Ishikawa (cell line): ENCODE data around the gene SDF2L1.

Experiments
- EP300 ChIP-seq: IDR thresholded peaks from 2 replicates; pipeline ENCODE4 v1.6.1; 2012; ENCODE audit warnings: borderline replicate concordance
- FOXM1 ChIP-seq: IDR thresholded peaks from 2 replicates; pipeline ENCODE4 v1.6.1; 2012; ENCODE audit warnings: low read depth, borderline replicate concordance
- NFIC ChIP-seq: IDR thresholded peaks from 2 replicates; pipeline ENCODE4 v1.6.1; 2012
- RAD21 ChIP-seq: IDR thresholded peaks from 2 replicates; pipeline ENCODE4 v1.6.1; 2012; ENCODE audit warnings: low read depth
- TF ChIP-seq, protein P1 (sequence below): IDR thresholded peaks from 2 replicates; pipeline ENCODE4 v1.6.1; 2012
- TF ChIP-seq, protein P2 (sequence below): IDR thresholded peaks from 2 replicates; pipeline ENCODE4 v1.6.1; 2012; ENCODE audit warnings: low read depth, mild to moderate bottlenecking

DNA sequence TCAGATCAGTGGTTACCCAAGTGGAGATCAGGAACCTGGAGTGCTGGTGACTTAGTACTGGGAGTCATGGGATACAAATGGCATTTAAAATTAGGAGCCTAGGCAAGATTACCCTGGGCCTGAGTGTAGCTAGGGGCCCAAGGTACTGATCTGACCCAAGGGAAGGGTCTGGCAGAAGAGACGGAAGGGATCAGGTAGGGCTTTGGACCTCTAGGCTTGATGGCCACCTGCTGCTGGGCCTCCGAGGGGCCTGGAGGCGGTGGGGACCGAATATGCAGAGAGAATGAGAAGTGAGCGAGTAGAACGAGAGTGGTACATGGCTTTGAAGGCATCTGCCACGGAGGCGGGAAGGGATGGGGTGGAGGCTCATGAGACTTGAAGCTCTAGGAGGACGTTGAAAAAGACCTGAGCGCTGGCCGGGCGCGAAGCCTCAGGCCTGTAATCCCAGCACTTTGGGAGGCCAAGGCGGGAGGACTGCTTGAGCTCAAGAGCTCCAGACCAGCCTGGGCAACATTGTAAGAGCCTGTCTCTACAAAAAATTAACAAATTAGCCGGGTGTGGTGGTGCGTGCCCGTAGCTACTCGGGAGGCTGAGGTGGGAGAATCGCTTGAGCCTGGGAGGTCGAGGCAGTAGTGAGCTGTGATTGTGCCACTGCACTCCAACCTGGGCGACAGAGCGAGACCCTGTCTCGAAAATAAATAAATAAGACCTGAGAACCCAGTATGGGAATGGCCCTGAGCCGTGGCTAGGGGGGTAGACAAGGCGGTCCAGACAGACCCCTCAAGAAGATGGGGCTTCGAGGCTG, 23.1 kb downstream of the SDF2L1 start:
- TF ChIP-seq, protein P1, sequence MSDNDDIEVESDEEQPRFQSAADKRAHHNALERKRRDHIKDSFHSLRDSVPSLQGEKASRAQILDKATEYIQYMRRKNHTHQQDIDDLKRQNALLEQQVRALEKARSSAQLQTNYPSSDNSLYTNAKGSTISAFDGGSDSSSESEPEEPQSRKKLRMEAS, result no peak
- TF ChIP-seq NFIC, result no peak
- TF ChIP-seq RAD21, result no peak
- no peak for TF ChIP-seq EP300
- TF ChIP-seq FOXM1, result no peak
- TF ChIP-seq, protein P2, sequence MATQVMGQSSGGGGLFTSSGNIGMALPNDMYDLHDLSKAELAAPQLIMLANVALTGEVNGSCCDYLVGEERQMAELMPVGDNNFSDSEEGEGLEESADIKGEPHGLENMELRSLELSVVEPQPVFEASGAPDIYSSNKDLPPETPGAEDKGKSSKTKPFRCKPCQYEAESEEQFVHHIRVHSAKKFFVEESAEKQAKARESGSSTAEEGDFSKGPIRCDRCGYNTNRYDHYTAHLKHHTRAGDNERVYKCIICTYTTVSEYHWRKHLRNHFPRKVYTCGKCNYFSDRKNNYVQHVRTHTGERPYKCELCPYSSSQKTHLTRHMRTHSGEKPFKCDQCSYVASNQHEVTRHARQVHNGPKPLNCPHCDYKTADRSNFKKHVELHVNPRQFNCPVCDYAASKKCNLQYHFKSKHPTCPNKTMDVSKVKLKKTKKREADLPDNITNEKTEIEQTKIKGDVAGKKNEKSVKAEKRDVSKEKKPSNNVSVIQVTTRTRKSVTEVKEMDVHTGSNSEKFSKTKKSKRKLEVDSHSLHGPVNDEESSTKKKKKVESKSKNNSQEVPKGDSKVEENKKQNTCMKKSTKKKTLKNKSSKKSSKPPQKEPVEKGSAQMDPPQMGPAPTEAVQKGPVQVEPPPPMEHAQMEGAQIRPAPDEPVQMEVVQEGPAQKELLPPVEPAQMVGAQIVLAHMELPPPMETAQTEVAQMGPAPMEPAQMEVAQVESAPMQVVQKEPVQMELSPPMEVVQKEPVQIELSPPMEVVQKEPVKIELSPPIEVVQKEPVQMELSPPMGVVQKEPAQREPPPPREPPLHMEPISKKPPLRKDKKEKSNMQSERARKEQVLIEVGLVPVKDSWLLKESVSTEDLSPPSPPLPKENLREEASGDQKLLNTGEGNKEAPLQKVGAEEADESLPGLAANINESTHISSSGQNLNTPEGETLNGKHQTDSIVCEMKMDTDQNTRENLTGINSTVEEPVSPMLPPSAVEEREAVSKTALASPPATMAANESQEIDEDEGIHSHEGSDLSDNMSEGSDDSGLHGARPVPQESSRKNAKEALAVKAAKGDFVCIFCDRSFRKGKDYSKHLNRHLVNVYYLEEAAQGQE, result no peak
